ENCODE results near the gene MUTYH. TPM values are rescaled to one million over a fixed set of nuclear protein-coding genes. Genes with fewer than 3 reads are reported as not detected.

MUTYH gene
- total and polyA plus RNA-seq, 9 of the 15 experiments (the other 6 are each of a cell fraction or from before 2014, with no cell fraction given) = 3.4 to 53.5 (median 29.0) TPM

DNA sequence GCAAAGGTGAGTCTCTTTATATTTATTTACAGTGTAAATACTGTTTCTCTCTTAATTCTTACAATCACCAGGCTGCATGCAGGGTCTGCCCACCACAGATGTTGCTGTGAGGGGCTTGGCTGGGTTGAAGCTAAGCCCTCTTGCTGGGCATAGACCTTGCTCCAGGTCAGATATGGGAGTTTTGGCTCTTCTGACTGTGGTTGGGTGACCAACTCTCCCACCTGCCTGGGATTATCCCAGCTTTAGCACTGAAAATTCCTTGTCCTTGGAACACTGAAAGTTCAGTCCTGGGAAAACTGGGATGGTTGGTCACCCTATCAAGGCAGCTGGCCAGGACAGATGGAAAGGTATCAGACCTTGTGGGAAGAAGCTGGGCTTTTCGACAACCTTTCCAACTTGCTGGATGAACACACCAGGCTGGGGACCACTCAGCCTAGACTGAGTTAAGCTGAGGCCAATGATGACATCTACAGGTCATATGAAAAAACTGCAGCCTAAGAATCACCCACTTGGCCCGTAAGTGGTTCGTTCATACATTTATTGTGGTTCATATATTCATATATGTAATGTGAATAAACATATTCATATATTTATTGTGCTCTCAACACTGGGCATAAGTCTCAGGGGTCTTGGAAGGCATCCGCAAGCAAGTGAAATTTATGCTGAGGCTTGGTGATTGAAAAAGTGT, 40.1 kb downstream of the MUTYH start (continued):
- TF ChIP-seq, protein P1, sequence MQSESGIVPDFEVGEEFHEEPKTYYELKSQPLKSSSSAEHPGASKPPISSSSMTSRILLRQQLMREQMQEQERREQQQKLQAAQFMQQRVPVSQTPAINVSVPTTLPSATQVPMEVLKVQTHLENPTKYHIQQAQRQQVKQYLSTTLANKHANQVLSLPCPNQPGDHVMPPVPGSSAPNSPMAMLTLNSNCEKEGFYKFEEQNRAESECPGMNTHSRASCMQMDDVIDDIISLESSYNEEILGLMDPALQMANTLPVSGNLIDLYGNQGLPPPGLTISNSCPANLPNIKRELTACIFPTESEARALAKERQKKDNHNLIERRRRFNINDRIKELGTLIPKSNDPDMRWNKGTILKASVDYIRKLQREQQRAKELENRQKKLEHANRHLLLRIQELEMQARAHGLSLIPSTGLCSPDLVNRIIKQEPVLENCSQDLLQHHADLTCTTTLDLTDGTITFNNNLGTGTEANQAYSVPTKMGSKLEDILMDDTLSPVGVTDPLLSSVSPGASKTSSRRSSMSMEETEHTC (IDR thresholded peaks at IDR 0.05) = no peak
- peak; percentile 33; the same call in 1 of the 2 replicates for TF ChIP-seq ATF7 (IDR thresholded peaks at IDR 0.05)
- TF ChIP-seq TAF15 (IDR thresholded peaks at IDR 0.05; ENCODE audit: low read depth, low read length) = no peak
- no peak for TF ChIP-seq ZNF586 (CRISPR knock-in tag; conservative IDR thresholded peaks at IDR 0.05)
- TF ChIP-seq, protein P2, sequence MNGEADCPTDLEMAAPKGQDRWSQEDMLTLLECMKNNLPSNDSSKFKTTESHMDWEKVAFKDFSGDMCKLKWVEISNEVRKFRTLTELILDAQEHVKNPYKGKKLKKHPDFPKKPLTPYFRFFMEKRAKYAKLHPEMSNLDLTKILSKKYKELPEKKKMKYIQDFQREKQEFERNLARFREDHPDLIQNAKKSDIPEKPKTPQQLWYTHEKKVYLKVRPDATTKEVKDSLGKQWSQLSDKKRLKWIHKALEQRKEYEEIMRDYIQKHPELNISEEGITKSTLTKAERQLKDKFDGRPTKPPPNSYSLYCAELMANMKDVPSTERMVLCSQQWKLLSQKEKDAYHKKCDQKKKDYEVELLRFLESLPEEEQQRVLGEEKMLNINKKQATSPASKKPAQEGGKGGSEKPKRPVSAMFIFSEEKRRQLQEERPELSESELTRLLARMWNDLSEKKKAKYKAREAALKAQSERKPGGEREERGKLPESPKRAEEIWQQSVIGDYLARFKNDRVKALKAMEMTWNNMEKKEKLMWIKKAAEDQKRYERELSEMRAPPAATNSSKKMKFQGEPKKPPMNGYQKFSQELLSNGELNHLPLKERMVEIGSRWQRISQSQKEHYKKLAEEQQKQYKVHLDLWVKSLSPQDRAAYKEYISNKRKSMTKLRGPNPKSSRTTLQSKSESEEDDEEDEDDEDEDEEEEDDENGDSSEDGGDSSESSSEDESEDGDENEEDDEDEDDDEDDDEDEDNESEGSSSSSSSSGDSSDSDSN (IDR thresholded peaks at IDR 0.05; ENCODE audit: borderline replicate concordance in 1 of 2, low read depth in 2 of 2, low read length in 2 of 2) = 0 out of 4 replicates have a peak, but pooled peaks of 1 of the 2 experiments have one; percentile 55
- TF ChIP-seq EP300 (IDR thresholded peaks at IDR 0.05; ENCODE audit: low read length) = peak; percentile 22; the same call in 1 of the 2 replicates
- TF ChIP-seq GTF2A2 (tag; IDR thresholded peaks at IDR 0.05) = no peak
- TF ChIP-seq, protein P3, sequence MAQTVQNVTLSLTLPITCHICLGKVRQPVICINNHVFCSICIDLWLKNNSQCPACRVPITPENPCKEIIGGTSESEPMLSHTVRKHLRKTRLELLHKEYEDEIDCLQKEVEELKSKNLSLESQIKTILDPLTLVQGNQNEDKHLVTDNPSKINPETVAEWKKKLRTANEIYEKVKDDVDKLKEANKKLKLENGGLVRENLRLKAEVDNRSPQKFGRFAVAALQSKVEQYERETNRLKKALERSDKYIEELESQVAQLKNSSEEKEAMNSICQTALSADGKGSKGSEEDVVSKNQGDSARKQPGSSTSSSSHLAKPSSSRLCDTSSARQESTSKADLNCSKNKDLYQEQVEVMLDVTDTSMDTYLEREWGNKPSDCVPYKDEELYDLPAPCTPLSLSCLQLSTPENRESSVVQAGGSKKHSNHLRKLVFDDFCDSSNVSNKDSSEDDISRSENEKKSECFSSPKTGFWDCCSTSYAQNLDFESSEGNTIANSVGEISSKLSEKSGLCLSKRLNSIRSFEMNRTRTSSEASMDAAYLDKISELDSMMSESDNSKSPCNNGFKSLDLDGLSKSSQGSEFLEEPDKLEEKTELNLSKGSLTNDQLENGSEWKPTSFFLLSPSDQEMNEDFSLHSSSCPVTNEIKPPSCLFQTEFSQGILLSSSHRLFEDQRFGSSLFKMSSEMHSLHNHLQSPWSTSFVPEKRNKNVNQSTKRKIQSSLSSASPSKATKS (CRISPR knock-in tag; IDR thresholded peaks at IDR 0.05) = no peak
- TF ChIP-seq ZBTB17 (CRISPR knock-in tag; IDR thresholded peaks at IDR 0.05) = no peak
- TF ChIP-seq, protein P4, sequence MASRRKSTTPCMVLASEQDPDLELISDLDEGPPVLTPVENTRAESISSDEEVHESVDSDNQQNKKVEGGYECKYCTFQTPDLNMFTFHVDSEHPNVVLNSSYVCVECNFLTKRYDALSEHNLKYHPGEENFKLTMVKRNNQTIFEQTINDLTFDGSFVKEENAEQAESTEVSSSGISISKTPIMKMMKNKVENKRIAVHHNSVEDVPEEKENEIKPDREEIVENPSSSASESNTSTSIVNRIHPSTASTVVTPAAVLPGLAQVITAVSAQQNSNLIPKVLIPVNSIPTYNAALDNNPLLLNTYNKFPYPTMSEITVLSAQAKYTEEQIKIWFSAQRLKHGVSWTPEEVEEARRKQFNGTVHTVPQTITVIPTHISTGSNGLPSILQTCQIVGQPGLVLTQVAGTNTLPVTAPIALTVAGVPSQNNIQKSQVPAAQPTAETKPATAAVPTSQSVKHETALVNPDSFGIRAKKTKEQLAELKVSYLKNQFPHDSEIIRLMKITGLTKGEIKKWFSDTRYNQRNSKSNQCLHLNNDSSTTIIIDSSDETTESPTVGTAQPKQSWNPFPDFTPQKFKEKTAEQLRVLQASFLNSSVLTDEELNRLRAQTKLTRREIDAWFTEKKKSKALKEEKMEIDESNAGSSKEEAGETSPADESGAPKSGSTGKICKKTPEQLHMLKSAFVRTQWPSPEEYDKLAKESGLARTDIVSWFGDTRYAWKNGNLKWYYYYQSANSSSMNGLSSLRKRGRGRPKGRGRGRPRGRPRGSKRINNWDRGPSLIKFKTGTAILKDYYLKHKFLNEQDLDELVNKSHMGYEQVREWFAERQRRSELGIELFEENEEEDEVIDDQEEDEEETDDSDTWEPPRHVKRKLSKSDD (conservative IDR thresholded peaks at IDR 0.05; ENCODE audit: low read length) = 0 out of 2 replicates have a peak, but pooled peaks have one; percentile 12
- TF ChIP-seq KAT7 (CRISPR knock-in tag; IDR thresholded peaks at IDR 0.05; ENCODE audit: borderline replicate concordance) = 0 out of 2 replicates have a peak, but pooled peaks have one; percentile 37
- peak; percentile 74 for TF ChIP-seq BRD9 (IDR thresholded peaks at IDR 0.05; ENCODE audit: low read depth, partially characterized antibody)
- TF ChIP-seq SMAD4 (CRISPR knock-in tag; conservative IDR thresholded peaks at IDR 0.05) = no peak
- TF ChIP-seq RAD21 (CRISPR knock-in tag; conservative IDR thresholded peaks at IDR 0.05 in 1 of 2, IDR thresholded peaks at IDR 0.05 in 1 of 2) = peak; percentile 96 to 97
- TF ChIP-seq FOXK1 (CRISPR knock-in tag; IDR thresholded peaks at IDR 0.05; ENCODE audit: borderline replicate concordance) = 0 out of 2 replicates have a peak, but pooled peaks have one; percentile 64
- peak in 1 of 2 experiments; percentile 44; a peak in 1 of 4 replicates for TF ChIP-seq TEAD1 (CRISPR knock-in tag; IDR thresholded peaks at IDR 0.05)
- TF ChIP-seq JUN (IDR thresholded peaks at IDR 0.05; ENCODE audit: borderline replicate concordance, low read depth, low read length) = 0 out of 2 replicates have a peak, but pooled peaks have one; percentile 45
- TF ChIP-seq JUN (CRISPR knock-in tag; IDR thresholded peaks at IDR 0.05; ENCODE audit: borderline replicate concordance) = no peak

Data from K562 (cell line).